Measurements from ENCODE around the gene ROBO1. TPM values are rescaled to one million over a fixed set of nuclear protein-coding genes. Genes with fewer than 3 reads are reported as not detected.

The ROBO1 gene
- total RNA-seq, 1 donor from 2014 or later = 250 TPM

GRCh38 chr3:79067734-79068133 lies 700.1 kb downstream of the ROBO1 start:
- Mint-ChIP-seq H3K9me3 (ENCODE audit: unreplicated experiment) (no peaks in the 10 kb centered on the region), H3K27me3 (ENCODE audit: unreplicated experiment) (no peaks in the 10 kb centered on the region), H3K4me1 (ENCODE audit: unreplicated experiment) (no peaks in the 10 kb centered on the region), H3K27ac (ENCODE audit: unreplicated experiment) (no peak overlapping the region), H3K4me3 (ENCODE audit: unreplicated experiment) (no peak overlapping the region), H3K36me3 (ENCODE audit: low read depth, unreplicated experiment) (no peaks in the 10 kb centered on the region)
- DNase-seq (ENCODE audit: low spot score) = no peak
- TF ChIP-seq CTCF (IDR thresholded peaks at IDR 0.05; ENCODE audit: unreplicated experiment) = no peak

DNA sequence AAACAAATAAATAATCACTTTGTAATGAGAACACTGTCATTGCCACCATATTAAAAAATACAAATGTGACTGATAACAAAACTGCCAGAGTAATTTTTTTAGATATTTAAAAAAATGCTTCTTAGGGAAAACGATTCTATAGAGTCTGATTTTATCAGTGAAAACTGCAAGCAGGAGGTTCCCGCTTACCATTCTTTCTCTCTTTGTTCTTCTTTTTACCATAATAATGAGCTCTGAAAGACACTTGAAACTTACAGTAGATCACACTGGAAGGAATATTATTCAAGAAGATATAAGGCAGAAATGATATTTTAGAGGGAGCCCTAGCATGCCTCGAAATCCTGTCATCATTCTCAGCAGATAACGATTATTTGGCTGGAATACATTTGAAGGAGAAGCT lies 701.3 kb downstream of the ROBO1 start:
- Mint-ChIP-seq H3K27me3 (ENCODE audit: unreplicated experiment) (no peaks in the 10 kb centered on the region), H3K36me3 (ENCODE audit: low read depth, unreplicated experiment) (no peaks in the 10 kb centered on the region), H3K9me3 (ENCODE audit: unreplicated experiment) (no peaks in the 10 kb centered on the region), H3K27ac (ENCODE audit: unreplicated experiment) (no peak overlapping the region), H3K4me1 (ENCODE audit: unreplicated experiment) (no peaks in the 10 kb centered on the region), H3K4me3 (ENCODE audit: unreplicated experiment) (no peak overlapping the region)
- no peak for DNase-seq (ENCODE audit: low spot score)
- TF ChIP-seq CTCF (IDR thresholded peaks at IDR 0.05; ENCODE audit: unreplicated experiment) = no peak

DNA sequence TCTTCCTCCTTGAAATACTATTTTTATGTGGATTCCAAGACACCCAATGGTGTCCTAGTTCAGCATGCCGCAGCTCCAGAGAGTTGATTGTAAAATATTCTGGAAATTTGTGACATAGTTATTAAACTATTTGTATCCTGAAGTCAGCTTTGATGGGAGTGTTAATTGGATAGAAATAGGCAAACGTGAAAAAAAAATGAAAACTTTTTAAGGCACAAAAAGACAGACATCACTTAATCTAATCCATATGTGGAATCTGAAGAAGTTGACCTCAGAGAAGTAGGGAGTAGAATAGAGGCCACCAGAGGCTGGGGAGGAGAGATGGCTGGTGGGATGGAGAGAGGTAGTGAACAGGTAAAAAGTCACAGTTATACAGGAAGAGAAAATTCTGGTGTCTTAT lies 704.2 kb downstream of the ROBO1 start:
- Mint-ChIP-seq H3K4me3 (ENCODE audit: unreplicated experiment) (no peak overlapping the region), H3K27me3 (ENCODE audit: unreplicated experiment) (no peaks in the 10 kb centered on the region), H3K9me3 (ENCODE audit: unreplicated experiment) (no peaks in the 10 kb centered on the region), H3K36me3 (ENCODE audit: low read depth, unreplicated experiment) (peaks cover 4% of the 10 kb centered on the region), H3K4me1 (ENCODE audit: unreplicated experiment) (no peaks in the 10 kb centered on the region), H3K27ac (ENCODE audit: unreplicated experiment) (no peak overlapping the region)
- TF ChIP-seq CTCF (IDR thresholded peaks at IDR 0.05; ENCODE audit: unreplicated experiment) = no peak
- no peak for DNase-seq (ENCODE audit: low spot score)

DNA sequence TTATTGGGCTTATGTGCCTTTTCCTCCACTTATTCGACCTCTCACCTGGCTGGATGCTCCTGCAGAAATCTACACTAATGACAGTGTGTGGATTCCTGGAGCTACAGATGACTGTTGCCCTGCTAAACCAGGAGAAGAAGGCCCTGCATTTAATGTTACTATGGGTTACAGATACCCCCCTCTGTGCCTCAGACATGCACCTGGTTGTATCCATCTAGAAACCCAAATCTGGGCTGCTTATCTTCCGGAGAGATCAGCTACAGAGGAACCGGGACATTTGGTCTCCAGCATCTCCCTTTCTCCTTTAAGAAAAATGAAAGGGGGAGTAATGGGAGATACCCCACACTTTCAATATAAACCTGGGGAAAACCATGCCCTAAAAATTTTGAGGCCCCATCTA lies 710.0 kb downstream of the ROBO1 start:
- no peak for TF ChIP-seq CTCF (IDR thresholded peaks at IDR 0.05; ENCODE audit: unreplicated experiment)
- peaks cover 2% of the 10 kb centered on the region for H3K27me3 Mint-ChIP-seq (ENCODE audit: unreplicated experiment)
- no peaks in the 10 kb centered on the region for H3K4me1 Mint-ChIP-seq (ENCODE audit: unreplicated experiment)
- peaks cover 13% of the 10 kb centered on the region for H3K36me3 Mint-ChIP-seq (ENCODE audit: low read depth, unreplicated experiment)
- DNase-seq (ENCODE audit: low spot score) = no peak
- no peak overlapping the region for H3K27ac Mint-ChIP-seq (ENCODE audit: unreplicated experiment)
- peaks cover 11% of the 10 kb centered on the region for H3K9me3 Mint-ChIP-seq (ENCODE audit: unreplicated experiment)
- H3K4me3 Mint-ChIP-seq (ENCODE audit: unreplicated experiment) = no peak overlapping the region

DNA sequence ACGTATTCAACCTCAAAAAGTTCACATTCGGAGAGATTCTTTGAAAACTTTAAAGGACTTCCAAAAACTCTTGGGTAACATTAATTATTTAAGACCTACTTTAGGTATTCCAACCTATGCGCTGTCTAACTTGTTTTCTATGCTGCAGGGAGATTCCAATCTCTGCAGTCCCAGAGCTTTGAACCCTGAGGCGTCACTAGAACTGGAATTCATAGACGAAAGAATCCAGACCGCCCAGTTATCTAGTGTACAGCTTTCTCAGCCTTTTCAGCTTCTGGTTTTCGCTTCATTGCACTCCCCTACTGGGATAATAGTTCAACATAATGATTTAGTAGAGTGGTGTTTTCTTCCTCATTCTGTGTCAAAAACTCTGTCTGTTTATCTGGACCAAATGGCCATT lies 711.3 kb downstream of the ROBO1 start:
- Mint-ChIP-seq H3K9me3 (ENCODE audit: unreplicated experiment) (peaks cover 11% of the 10 kb centered on the region), H3K36me3 (ENCODE audit: low read depth, unreplicated experiment) (peaks cover 13% of the 10 kb centered on the region), H3K4me1 (ENCODE audit: unreplicated experiment) (no peaks in the 10 kb centered on the region), H3K27ac (ENCODE audit: unreplicated experiment) (no peak overlapping the region), H3K4me3 (ENCODE audit: unreplicated experiment) (no peak overlapping the region), H3K27me3 (ENCODE audit: unreplicated experiment) (peaks cover 2% of the 10 kb centered on the region)
- TF ChIP-seq CTCF (IDR thresholded peaks at IDR 0.05; ENCODE audit: unreplicated experiment) = no peak
- no peak for DNase-seq (ENCODE audit: low spot score)

Data from endothelial cell (in vitro differentiated cells).